DND-41 (cell line): Measurements from ENCODE around the gene EFHC2.

Source experiments
- ATAC-seq: fragments of 200-7000 bp; cut with Tn5 transposase; 3 replicates; pipeline ENCODE4 v1.9.1; 2021; ENCODE audit warnings: low read depth; ENCODE audit not compliant: insufficient read depth
- DNase-seq: peaks from one replicate; pipeline ENCODE4 v3.0.0-alpha.2; 2020
- H2AFZ ChIP-seq: 2 replicates; pipeline ENCODE4 v1.6.0; 2012; ENCODE audit warnings: low read depth, low read length
- H3K27ac ChIP-seq: 2 replicates; pipeline ENCODE4 v1.5.1; 2012; ENCODE audit warnings: low read length, inconsistent platforms
- H3K27me3 ChIP-seq: fragments of 200-600 bp; sonication (generic); 2 replicates; pipeline ENCODE4 v1.6.0; 2012; ENCODE audit warnings: low read length, mild to moderate bottlenecking, inconsistent platforms; ENCODE audit not compliant: insufficient read depth, poor library complexity
- H3K36me3 ChIP-seq: 2 replicates; pipeline ENCODE4 v1.5.1; 2012; ENCODE audit warnings: low read length, inconsistent platforms; ENCODE audit not compliant: insufficient read depth
- H3K4me1 ChIP-seq: 2 replicates; pipeline ENCODE4 v1.5.1; 2012; ENCODE audit warnings: mild to moderate bottlenecking, low read length; ENCODE audit not compliant: insufficient read depth
- H3K4me2 ChIP-seq: 2 replicates; pipeline ENCODE4 v1.6.0; 2012; ENCODE audit warnings: mild to moderate bottlenecking, moderate library complexity, low read length, inconsistent platforms; ENCODE audit not compliant: insufficient read depth
- H3K4me3 ChIP-seq, 2 experiments: fragments of 200-600 bp in 1 of 2; shearing (Covaris generic) in 1 of 2; 2 replicates each; pipeline ENCODE4 v1.5.1; 2012 to 2016; ENCODE audit warnings: inconsistent platforms in 2 of 2, low read length in 2 of 2, mild to moderate bottlenecking in 2 of 2, low read depth in 1 of 2, moderate library complexity in 1 of 2
- H3K79me2 ChIP-seq: 2 replicates; pipeline ENCODE4 v1.6.0; 2012; ENCODE audit warnings: low read length, inconsistent platforms; ENCODE audit not compliant: insufficient read depth
- H3K9ac ChIP-seq: 2 replicates; pipeline ENCODE4 v1.6.0; 2012; ENCODE audit warnings: low read depth, mild to moderate bottlenecking, inconsistent platforms, low read length, moderate library complexity
- H3K9me3 ChIP-seq: 2 replicates; pipeline ENCODE4 v1.5.1; 2012; ENCODE audit warnings: low read length, moderate library complexity, mild to moderate bottlenecking, inconsistent platforms; ENCODE audit not compliant: insufficient read depth, severe bottlenecking
- H4K20me1 ChIP-seq: 2 replicates; pipeline ENCODE4 v1.6.0; 2012; ENCODE audit warnings: low read length; ENCODE audit not compliant: insufficient read depth
- CTCF ChIP-seq: IDR thresholded peaks from 2 replicates; pipeline ENCODE4 v1.5.1; 2012; ENCODE audit warnings: borderline replicate concordance, low read length, moderate library complexity, mild to moderate bottlenecking; ENCODE audit not compliant: poor library complexity, severe bottlenecking; ENCODE audit errors: extremely low read depth
- EZH2 ChIP-seq: IDR thresholded peaks from 3 replicates; pipeline ENCODE4 v1.6.1; 2012; ENCODE audit warnings: borderline replicate concordance, low read depth, mild to moderate bottlenecking, moderate library complexity, low read length, inconsistent platforms; ENCODE audit not compliant: severe bottlenecking

The EFHC2 gene

GRCh38 chrX:44183329-44183728 lies 160.1 kb downstream of the EFHC2 start:
- no peaks in the 10 kb centered on the region for H3K79me2 ChIP-seq
- no peaks in the 10 kb centered on the region for H4K20me1 ChIP-seq
- no peak overlapping the region for H3K4me3 ChIP-seq
- ATAC-seq (no peak), DNase-seq (no peak)
- no peaks in the 10 kb centered on the region for H3K36me3 ChIP-seq
- no peak overlapping the region for H3K27ac ChIP-seq
- no peaks in the 10 kb centered on the region for H3K9me3 ChIP-seq
- TF ChIP-seq CTCF (no peak), EZH2 (no peak)
- H3K9ac ChIP-seq: no peak overlapping the region
- no peak overlapping the region for H3K4me2 ChIP-seq
- no peak overlapping the region for H2AFZ ChIP-seq
- no peaks in the 10 kb centered on the region for H3K4me1 ChIP-seq
- H3K27me3 ChIP-seq: no peaks in the 10 kb centered on the region

- no peak for ATAC-seq
- H3K79me2 ChIP-seq: no peaks in the 10 kb centered on the region
- H3K27me3 ChIP-seq: no peaks in the 10 kb centered on the region
- no peak overlapping the region for H2AFZ ChIP-seq
- no peak overlapping the region for H3K27ac ChIP-seq
- no peak overlapping the region for H3K9ac ChIP-seq
- no peak overlapping the region for H3K4me3 ChIP-seq
- H3K36me3 ChIP-seq: no peaks in the 10 kb centered on the region
- no peaks in the 10 kb centered on the region for H3K9me3 ChIP-seq
- DNase-seq: no peak
- TF ChIP-seq CTCF (no peak), EZH2 (no peak)
- H3K4me1 ChIP-seq: no peaks in the 10 kb centered on the region
- no peaks in the 10 kb centered on the region for H4K20me1 ChIP-seq
- no peak overlapping the region for H3K4me2 ChIP-seq
These were observed 165.0 kb downstream of the EFHC2 start for GRCh38 chrX:44178274-44179053.

- Histone ChIP-seq H3K4me3 (no peak overlapping the region), H3K79me2 (no peaks in the 10 kb centered on the region), H3K4me2 (no peak overlapping the region), H3K27ac (no peak overlapping the region), H3K36me3 (no peaks in the 10 kb centered on the region), H3K9me3 (no peaks in the 10 kb centered on the region), H3K27me3 (no peaks in the 10 kb centered on the region), H3K9ac (no peak overlapping the region), H4K20me1 (no peaks in the 10 kb centered on the region), H2AFZ (no peak overlapping the region), H3K4me1 (no peaks in the 10 kb centered on the region)
- no peak for TF ChIP-seq EZH2
- no peak for TF ChIP-seq CTCF
- no peak for ATAC-seq
- no peak for DNase-seq
These were observed 168.0 kb downstream of the EFHC2 start for GRCh38 chrX:44175455-44175854.
